ENCODE data around the gene ZNF366.

The ZNF366 gene

GRCh38 chr5:72465601-72466563, 41.3 kb downstream of the ZNF366 start:
- DNase-seq (ENCODE audit: low spot score) = no peak

- no peak for DNase-seq (ENCODE audit: low spot score)
Observed at GRCh38 chr5:72465066-72465465, 42.1 kb downstream of the ZNF366 start.

- DNase-seq (ENCODE audit: low spot score) = no peak
Observed at GRCh38 chr5:72464071-72464470, 43.1 kb downstream of the ZNF366 start.

GRCh38 chr5:72463449-72464052, 43.7 kb downstream of the ZNF366 start:
- no peak for DNase-seq (ENCODE audit: low spot score)

GRCh38 chr5:72460413-72460812, 46.8 kb downstream of the ZNF366 start:
- no peak for DNase-seq (ENCODE audit: low spot score)

GRCh38 chr5:72459913-72460312, 47.3 kb downstream of the ZNF366 start:
- no peak for DNase-seq (ENCODE audit: low spot score)

- DNase-seq (ENCODE audit: low spot score) = no peak
Observed at GRCh38 chr5:72459089-72459661, 48.0 kb downstream of the ZNF366 start.

GRCh38 chr5:72458407-72458806, 48.8 kb downstream of the ZNF366 start:
- no peak for DNase-seq (ENCODE audit: low spot score)

GRCh38 chr5:72457491-72457890, 49.7 kb downstream of the ZNF366 start:
- DNase-seq (ENCODE audit: low spot score) = no peak

- DNase-seq (ENCODE audit: low spot score) = no peak
Observed at GRCh38 chr5:72456391-72457074, 50.7 kb downstream of the ZNF366 start.

GRCh38 chr5:72455476-72455875, 51.7 kb downstream of the ZNF366 start:
- no peak for DNase-seq (ENCODE audit: low spot score)

GRCh38 chr5:72454996-72455395, 52.2 kb downstream of the ZNF366 start:
- DNase-seq (ENCODE audit: low spot score) = no peak

- DNase-seq (ENCODE audit: low spot score) = no peak
Observed at GRCh38 chr5:72453246-72453775, 53.9 kb downstream of the ZNF366 start.

GRCh38 chr5:72452515-72453245, 54.5 kb downstream of the ZNF366 start:
- no peak for DNase-seq (ENCODE audit: low spot score)

- DNase-seq (ENCODE audit: low spot score) = no peak
Observed at GRCh38 chr5:72451741-72452505, 55.3 kb downstream of the ZNF366 start.

- DNase-seq (ENCODE audit: low spot score) = no peak
Observed at GRCh38 chr5:72448368-72448767, 58.8 kb downstream of the ZNF366 start.

GRCh38 chr5:72447751-72448150, 59.5 kb downstream of the ZNF366 start:
- no peak for DNase-seq (ENCODE audit: low spot score)

- DNase-seq (ENCODE audit: low spot score) = no peak
Observed at GRCh38 chr5:72445969-72446368, 61.2 kb downstream of the ZNF366 start.

GRCh38 chr5:72443883-72444282, 63.3 kb downstream of the ZNF366 start:
- DNase-seq (ENCODE audit: low spot score) = no peak

- no peak for DNase-seq (ENCODE audit: low spot score)
Observed at GRCh38 chr5:72441862-72442540, 65.2 kb downstream of the ZNF366 start.

Measured in hematopoietic multipotent progenitor cell treated with erythropoietin and hydrocortisone succinate and interleukin-3 and kit ligand, for 17 days (in vitro differentiated cells).